Endothelial cell of umbilical vein (primary cell): Measurements from ENCODE around the gene POLR3GL. TPM values are rescaled to one million over a fixed set of nuclear protein-coding genes. Genes with fewer than 3 reads are reported as not detected.

Experiments used
- Bru-seq: library from RNA; stranded (reverse); fragments of 400-500 nt; gene quantifications from one replicate; lab custom pipeline; 2021; lab: Mats Ljungman, UMichigan
- BruChase-seq, 2 experiments: library from RNA; stranded (reverse); fragments of 400-500 nt; gene quantifications; one replicate each; lab custom pipeline; 2021; lab: Mats Ljungman, UMichigan
- BruUV-seq: library from RNA; stranded (reverse); fragments of 400-500 nt; replicated peaks from 2 replicates; lab custom pipeline; 2021; lab: Mats Ljungman, UMichigan
- CTCF ChIA-PET: fragments of 300-600, 350-600 bp; sonication (Branson Sonifier 250); formaldehyde crosslinking; loops from one replicate; lab custom pipeline; 2021; ENCODE audit warnings: antibody characterized with exemption, inconsistent platforms; lab: Charles Lee
- POLR2A ChIA-PET: fragments of 300-600, 350-600 bp; sonication (Branson Sonifier 250); formaldehyde crosslinking; loops from one replicate; lab custom pipeline; 2021; ENCODE audit warnings: antibody characterized with exemption, inconsistent platforms; lab: Charles Lee
- DNase-seq: peaks from one replicate; pipeline ENCODE4 v3.0.0-alpha.2; 2011; ENCODE audit warnings: low read depth, low spot score
- FAIRE-seq: peaks from 2 replicates; lab custom pipeline; 2011; peaks lifted over from hg19 to GRCh38; lab: Jason Lieb, UNC
- H2AFZ ChIP-seq: 2 replicates; pipeline ENCODE4 v1.6.0; 2012; ENCODE audit warnings: low read depth, low read length, control low read depth, inconsistent platforms
- H3K27ac ChIP-seq: 2 replicates; pipeline ENCODE4 v1.5.1; 2011; ENCODE audit warnings: low read depth, mild to moderate bottlenecking, control low read depth, low read length, moderate library complexity; ENCODE audit not compliant: insufficient read depth
- H3K27me3 ChIP-seq, 2 experiments: 2 replicates each; pipeline versions ENCODE4 v1.6.0 to v1.6.1; 2011; ENCODE audit warnings: low read length in 2 of 2, mixed read lengths in 1 of 2; ENCODE audit not compliant: control insufficient read depth in 2 of 2, insufficient read depth in 2 of 2
- H3K36me3 ChIP-seq, 2 experiments: 2 replicates in 1 of 2; 3 replicates in 1 of 2; pipeline ENCODE4 v1.5.1; 2011; ENCODE audit warnings: low read length in 2 of 2, mild to moderate bottlenecking in 1 of 2, moderate library complexity in 1 of 2; ENCODE audit not compliant: control insufficient read depth in 2 of 2, insufficient read depth in 2 of 2; ENCODE audit errors: extremely low read depth in 1 of 2
- H3K4me1 ChIP-seq: 3 replicates; pipeline ENCODE4 v1.5.1; 2011; ENCODE audit warnings: mild to moderate bottlenecking, low read length; ENCODE audit not compliant: control insufficient read depth, insufficient read depth; ENCODE audit errors: extremely low read depth
- H3K4me2 ChIP-seq: 2 replicates; pipeline ENCODE4 v1.6.1; 2011; ENCODE audit warnings: low read length, control low read depth, mixed read lengths; ENCODE audit not compliant: insufficient read depth
- H3K4me3 ChIP-seq, 3 experiments: fragments of 200-600 bp in 1 of 3; sonication (generic), shearing (Covaris generic) in 1 of 3; replicated peaks in 1 of 3; 2 replicates each; pipeline ENCODE4 v1.5.1; 2011 to 2016; ENCODE audit warnings: control low read depth in 3 of 3, low read length in 3 of 3, mild to moderate bottlenecking in 2 of 3, inconsistent platforms in 1 of 3, low read depth in 1 of 3, moderate library complexity in 1 of 3; ENCODE audit not compliant: insufficient read depth in 1 of 3
- H3K79me2 ChIP-seq: 2 replicates; pipeline ENCODE4 v1.6.0; 2012; ENCODE audit warnings: low read length, inconsistent platforms; ENCODE audit not compliant: control insufficient read depth, insufficient read depth
- H3K9ac ChIP-seq: replicated peaks from 2 replicates; pipeline ENCODE3; 2011; ENCODE audit warnings: low read length, control low read depth; ENCODE audit not compliant: insufficient read depth; ENCODE audit errors: extremely low read depth
- H3K9me1 ChIP-seq: replicated peaks from 3 replicates; pipeline ENCODE4 v1.6.0; 2011; ENCODE audit warnings: mild to moderate bottlenecking, low read length; ENCODE audit not compliant: control insufficient read depth, insufficient read depth; ENCODE audit errors: extremely low read depth
- H3K9me3 ChIP-seq: replicated peaks from 2 replicates; pipeline ENCODE4 v1.5.1; 2012; ENCODE audit warnings: low read length, inconsistent platforms; ENCODE audit not compliant: control insufficient read depth, insufficient read depth
- H4K20me1 ChIP-seq: replicated peaks from 2 replicates; pipeline ENCODE3; 2011; ENCODE audit warnings: mild to moderate bottlenecking, low read length; ENCODE audit not compliant: control insufficient read depth, insufficient read depth; ENCODE audit errors: extremely low read depth
- EZH2 ChIP-seq: IDR thresholded peaks from 2 replicates; pipeline ENCODE4 v1.6.1; 2012; ENCODE audit warnings: borderline replicate concordance, low read depth, mild to moderate bottlenecking, moderate library complexity, low read length, inconsistent platforms; ENCODE audit not compliant: severe bottlenecking
- FOS ChIP-seq: IDR thresholded peaks from 2 replicates; pipeline ENCODE4 v1.6.1; 2011; ENCODE audit warnings: mild to moderate bottlenecking, low read length, moderate library complexity, borderline replicate concordance; ENCODE audit not compliant: insufficient read depth
- GATA2 ChIP-seq: IDR thresholded peaks from 2 replicates; pipeline ENCODE4 v1.7.0; 2011; ENCODE audit warnings: low read depth, mild to moderate bottlenecking, moderate library complexity, mixed read lengths, low read length; ENCODE audit not compliant: insufficient read length, insufficient read depth
- JUN ChIP-seq: IDR thresholded peaks from 2 replicates; pipeline ENCODE4 v1.6.1; 2011; ENCODE audit warnings: borderline replicate concordance, low read depth; ENCODE audit not compliant: insufficient read length, insufficient read depth
- MAX ChIP-seq: IDR thresholded peaks from 2 replicates; pipeline ENCODE4 v1.6.1; 2011; ENCODE audit not compliant: insufficient read depth, insufficient read length
- MYC ChIP-seq: IDR thresholded peaks from one replicate; pipeline ENCODE4 v1.6.1; 2011; ENCODE audit warnings: mild to moderate bottlenecking, low read depth, low read length
- POLR2A ChIP-seq: IDR thresholded peaks from 2 replicates; pipeline ENCODE4 v1.6.1; 2012; ENCODE audit warnings: low read depth, mild to moderate bottlenecking, control low read depth, low read length
- POLR2AphosphoS5 ChIP-seq: IDR thresholded peaks from 2 replicates; pipeline ENCODE4 v1.6.1; 2012; ENCODE audit warnings: low read depth, mild to moderate bottlenecking, control low read depth, low read length, moderate library complexity; ENCODE audit not compliant: insufficient read depth
- dilution Hi-C: fragments of 300-500 bp; cut with MboI; formaldehyde crosslinking; loops from one replicate; pipeline ENCODE4 v1.15.0; 2019; ENCODE audit warnings: low sequenced_read_pairs; ENCODE audit not compliant: extremely low pct_ligation_motif_present
- intact Hi-C: fragments of 100-400 bp; cut with micrococcal nuclease; formaldehyde crosslinking; loops from one replicate; pipeline ENCODE4 v1.10.0; 2022
- long read RNA-seq: library from polyadenylated mRNA; stranded (forward); transcript quantifications from one replicate; pipeline ENCODE4 v2.0.0, GENCODE V29; 2021
- polyA minus RNA-seq, 3 experiments: library from RNA; depleted of rRNA, polyadenylated mRNA; stranded (reverse); fragments of >200 nt; gene quantifications; 1 replicate in 1 of 3; 2 replicates in 2 of 3; pipeline ENCODE4 v1.2.3, GENCODE V29; 2011
- polyA plus RNA-seq, 4 experiments: library from polyadenylated mRNA; depleted of rRNA in 3 of 4; stranded (reverse) in 3 of 4; unstranded in 1 of 4; fragments of >200 nt; gene quantifications; 2 replicates each; pipeline versions ENCODE4 v1.2.1 to v1.2.3, GENCODE V29; 2011 to 2012; ENCODE audit warnings: missing spikeins in 1 of 4
- total RNA-seq: library from RNA; stranded (reverse); gene quantifications from 2 replicates; pipeline ENCODE4 v1.2.3, GENCODE V29; 2021
- TF ChIP-seq, protein P1 (sequence below), 2 donors: IDR thresholded peaks; 1 replicate in 1 of 2; 2 replicates in 1 of 2; pipeline ENCODE4 v1.5.1; 2011; ENCODE audit warnings: low read length in 2 of 2, mild to moderate bottlenecking in 2 of 2, moderate library complexity in 2 of 2, control low read depth in 1 of 2, inconsistent platforms in 1 of 2, low read depth in 1 of 2; ENCODE audit not compliant: insufficient read depth in 1 of 2; ENCODE audit errors: extremely low read depth in 1 of 2

The POLR3GL gene
- 15.3 and 18.8 TPM in 2 replicates for total RNA-seq
- polyA plus RNA-seq: 10.6 and 12.4 TPM in 2 replicates
- 17.6 and 19.4 TPM in 2 replicates for polyA plus RNA-seq (2011; cell fraction: cytosol; rRNA removed)
- polyA plus RNA-seq (2011; cell fraction: nucleus; rRNA removed): 7.8 and 9.3 TPM in 2 replicates
- 26.8 and 28.7 TPM in 2 replicates for polyA plus RNA-seq (2012)
- 6.5 and 6.9 TPM in 2 replicates for polyA minus RNA-seq
- 2.2 TPM for polyA minus RNA-seq (2011; cell fraction: cytosol; rRNA and poly(A)+ RNA removed)
- polyA minus RNA-seq (2011; cell fraction: nucleus; rRNA and poly(A)+ RNA removed): 2.4 and 4.9 TPM in 2 replicates
- percentile 61 among the genes with signal in this experiment for Bru-seq, nascent RNA
- BruChase-seq, experiment 1, labeled RNA remaining after a 6-hour chase: percentile 90 among the genes with signal in this experiment
- percentile 76 among the genes with signal in this experiment for BruChase-seq, experiment 2, labeled RNA remaining after a 2-hour chase
- long read RNA-seq, transcript POLR3GL-202 (8 exons, 1,165 nt): major isoform, 73 of 92 reads
- long read RNA-seq, transcript POLR3GL-201 (7 exons, 818 nt): minor isoform, 6 of 92 reads
- long read RNA-seq, partial matches to known transcripts: 6 of 92 reads
- long read RNA-seq, other reads (novel, unspliced or antisense): 7 of 92 reads

GRCh38 chr1:145964328-145965118 is at the start of gene POLR3GL, which contains the start of gene ANKRD34A:
TSS of gene POLR3GL (plus strand) at chr1:145964690. CDS start at chr1:145974866, 10,176 bp downstream.
TSS of gene ANKRD34A (minus strand) at chr1:145964575. CDS start at chr1:145961759, 2,816 bp downstream.
- BruUV-seq: TSS peak; percentile 84
- POLR2A ChIA-PET: interaction anchor here (0.6 to 1.8 kb wide), 10 partner anchors 9 to 106 kb away, joined by 3 to 10 read pairs (median 4); partner anchors contain the start of genes PIAS3 and RBM8A

DNA sequence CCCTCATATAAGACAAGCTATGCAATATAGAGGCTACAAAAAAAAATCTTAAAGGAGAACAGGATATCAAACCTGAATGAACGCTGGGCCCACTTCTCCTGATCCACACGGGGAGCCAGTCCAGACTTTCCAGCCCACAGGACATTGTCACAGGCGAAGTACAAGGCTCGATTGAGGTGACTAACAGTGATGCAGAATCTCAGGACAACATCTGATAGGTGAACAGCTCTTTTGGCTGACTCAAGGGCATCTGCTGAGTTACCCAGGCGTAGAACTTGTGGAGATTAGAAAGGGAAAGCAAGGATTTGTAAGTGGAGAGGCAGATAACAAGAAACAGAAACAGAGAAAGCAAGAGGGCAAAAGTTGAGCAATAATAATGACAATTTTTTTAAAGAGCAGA is 47.7 kb upstream of the POLR3GL start:
- Histone ChIP-seq H3K9ac (no peak overlapping the region), H3K4me3 (no peak overlapping the region), H3K27ac (no peak overlapping the region), H3K27me3 (no peaks in the 10 kb centered on the region), H4K20me1 (no peaks in the 10 kb centered on the region), H3K9me1 (no peaks in the 10 kb centered on the region), H3K9me3 (no peaks in the 10 kb centered on the region), H3K79me2 (peaks cover 7% of the 10 kb centered on the region), H3K36me3 (peaks cover 5 to 8% of the 10 kb centered on the region in 2 experiments), H3K4me1 (peaks cover 16% of the 10 kb centered on the region), H3K4me2 (no peak overlapping the region), H2AFZ (no peak overlapping the region)
- dilution Hi-C loops (no loop called here), intact Hi-C loops (no loop called here)
- TF ChIP-seq MYC: no peak
- no peak for TF ChIP-seq MAX
- TF ChIP-seq POLR2A: no peak
- TF ChIP-seq GATA2: no peak
- TF ChIP-seq FOS: no peak
- TF ChIP-seq, protein P1, sequence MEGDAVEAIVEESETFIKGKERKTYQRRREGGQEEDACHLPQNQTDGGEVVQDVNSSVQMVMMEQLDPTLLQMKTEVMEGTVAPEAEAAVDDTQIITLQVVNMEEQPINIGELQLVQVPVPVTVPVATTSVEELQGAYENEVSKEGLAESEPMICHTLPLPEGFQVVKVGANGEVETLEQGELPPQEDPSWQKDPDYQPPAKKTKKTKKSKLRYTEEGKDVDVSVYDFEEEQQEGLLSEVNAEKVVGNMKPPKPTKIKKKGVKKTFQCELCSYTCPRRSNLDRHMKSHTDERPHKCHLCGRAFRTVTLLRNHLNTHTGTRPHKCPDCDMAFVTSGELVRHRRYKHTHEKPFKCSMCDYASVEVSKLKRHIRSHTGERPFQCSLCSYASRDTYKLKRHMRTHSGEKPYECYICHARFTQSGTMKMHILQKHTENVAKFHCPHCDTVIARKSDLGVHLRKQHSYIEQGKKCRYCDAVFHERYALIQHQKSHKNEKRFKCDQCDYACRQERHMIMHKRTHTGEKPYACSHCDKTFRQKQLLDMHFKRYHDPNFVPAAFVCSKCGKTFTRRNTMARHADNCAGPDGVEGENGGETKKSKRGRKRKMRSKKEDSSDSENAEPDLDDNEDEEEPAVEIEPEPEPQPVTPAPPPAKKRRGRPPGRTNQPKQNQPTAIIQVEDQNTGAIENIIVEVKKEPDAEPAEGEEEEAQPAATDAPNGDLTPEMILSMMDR (IDR thresholded peaks at IDR 0.05; ENCODE audit: extremely low read depth in 1 of 2, insufficient read depth in 1 of 2, low read depth in 1 of 2, low read length in 2 of 2): no peak
- no peak for TF ChIP-seq EZH2
- no peak for TF ChIP-seq JUN
- TF ChIP-seq POLR2AphosphoS5: no peak
- POLR2A ChIA-PET: no interaction called here
- CTCF ChIA-PET: interaction anchor here (1.0 to 4.8 kb wide), 4 partner anchors 11 to 71 kb away, joined by 3 to 37 read pairs (median 6); partner anchors contain the start of genes NUDT17 and RBM8A
- FAIRE-seq: no peak
- BruUV-seq: no TSS peak
- no peak for DNase-seq

More at GRCh38 chr1:145964328-145965118, at the start of gene POLR3GL, which contains the start of gene ANKRD34A:
- dilution Hi-C loops: no loop called here
- FAIRE-seq (peak; percentile 99), DNase-seq (peak; percentile 96)
- Histone ChIP-seq H4K20me1 (no peaks in the 10 kb centered on the region), H3K4me3 (peak within 1 kb of the TSS; percentile 38 to 77 (median 60)), H3K36me3 (no peaks in the 10 kb centered on the region), H3K9me3 (no peaks in the 10 kb centered on the region), H3K4me2 (peak within 1 kb of the TSS; percentile 82), H3K27me3 (no peaks in the 10 kb centered on the region), H3K4me1 (peaks cover 34% of the 10 kb centered on the region), H3K9ac (peak within 1 kb of the TSS; percentile 49), H2AFZ (peak within 1 kb of the TSS; percentile 81), H3K9me1 (no peaks in the 10 kb centered on the region), H3K27ac (peak within 1 kb of the TSS; percentile 43), H3K79me2 (no peaks in the 10 kb centered on the region)
- CTCF ChIA-PET: interaction anchor here (0.8 to 2.5 kb wide), 14 partner anchors 13 to 119 kb away, joined by 3 to 23 read pairs (median 7); partner anchors contain the start of genes NUDT17, PEX11B, PIAS3 and RBM8A
- intact Hi-C loops: loop anchor here (1.0 kb wide), 2 partner anchors 32 to 37 kb away; partner anchors contain the start of genes RBM8A and TXNIP
- TF ChIP-seq POLR2AphosphoS5 (peak; percentile 61), POLR2A (peak; percentile 82), FOS (no peak)
